ENCODE data around the gene GPR85.

- TF ChIP-seq POLR2AphosphoS5 (IDR thresholded peaks at IDR 0.05) (no peak), CTCF (IDR thresholded peaks at IDR 0.05) (no peak), EP300 (IDR thresholded peaks at IDR 0.05; ENCODE audit: low read depth) (no peak), POLR2A (IDR thresholded peaks at IDR 0.05) (no peak)
Measured at GRCh38 chr7:113060100-113060499, 26.5 kb downstream of the GPR85 start.

Measured in transverse colon (tissue), 4 donors.